ENCODE measurements around the gene BNIP3. TPM values are rescaled to one million over a fixed set of nuclear protein-coding genes. Genes with fewer than 3 reads are reported as not detected.
"Not testable (repeated sequence)": the region's sequence is repeated elsewhere in the genome, so short reads cannot be mapped to it uniquely, and the experiment has no call there.

The BNIP3 gene
- total RNA-seq, 2 donors from 2014 or later: 12.7 to 22.0 TPM

DNA sequence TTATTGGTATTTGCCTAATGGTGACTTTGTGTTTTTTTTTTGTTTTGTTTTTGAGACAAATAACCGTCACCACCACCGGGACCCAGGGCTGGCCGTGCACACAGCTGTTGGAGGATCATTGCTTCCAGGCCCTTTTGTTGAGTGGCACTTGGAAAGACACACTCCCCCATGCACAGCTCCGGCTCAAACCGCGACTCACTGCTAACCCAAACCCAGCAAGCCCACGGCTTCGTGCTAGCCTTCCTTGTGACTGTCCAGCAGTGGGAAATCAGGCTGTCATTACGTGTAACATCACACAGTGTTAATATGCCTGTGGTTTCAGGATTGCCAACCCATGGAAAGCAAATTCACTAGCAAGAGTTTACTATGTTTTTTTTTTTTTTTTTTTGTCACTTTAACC is 17.4 kb downstream of the BNIP3 start:
- Mint-ChIP-seq H3K27ac (peak overlapping the region; percentile 24), H3K27me3 (no peaks in the 10 kb centered on the region), H3K4me3 (peak overlapping the region; percentile 50), H3K4me1 (peaks cover 11% of the 10 kb centered on the region), H3K36me3 (ENCODE audit: low read depth) (no peaks in the 10 kb centered on the region)
- no peak for DNase-seq
- ATAC-seq: peak; percentile 11
- H3K9me3 ChIP-seq (ENCODE audit: control insufficient read depth, low read length, poor library complexity, severe bottlenecking): no peaks in the 10 kb centered on the region

DNA sequence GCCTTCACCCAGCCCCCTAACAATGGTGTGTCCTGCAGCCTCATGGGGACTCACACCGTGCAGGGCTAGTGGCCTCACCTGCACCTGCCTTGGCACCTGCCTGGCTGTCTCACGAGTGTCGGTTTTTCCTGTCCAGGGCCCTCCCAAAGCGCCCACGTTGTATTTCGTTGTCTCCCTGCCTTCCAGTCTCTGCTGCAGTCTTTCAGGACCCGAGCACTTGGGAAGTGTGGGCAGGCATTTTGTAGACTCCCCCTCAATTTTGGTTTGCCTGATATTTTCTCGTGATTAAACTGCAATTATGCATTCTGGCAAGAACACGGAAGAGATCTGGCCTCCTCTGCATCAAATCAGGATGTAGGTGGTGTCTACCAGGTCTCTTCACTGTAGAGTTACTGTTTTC is 17.9 kb downstream of the BNIP3 start:
- Mint-ChIP-seq H3K36me3 (ENCODE audit: low read depth) (no peaks in the 10 kb centered on the region), H3K4me3 (peak overlapping the region; percentile 50), H3K4me1 (peaks cover 9% of the 10 kb centered on the region), H3K27me3 (no peaks in the 10 kb centered on the region), H3K27ac (peak overlapping the region; percentile 24)
- H3K9me3 ChIP-seq (ENCODE audit: control insufficient read depth, low read length, poor library complexity, severe bottlenecking): no peaks in the 10 kb centered on the region
- DNase-seq: no peak
- peak; percentile 44 for ATAC-seq

DNA sequence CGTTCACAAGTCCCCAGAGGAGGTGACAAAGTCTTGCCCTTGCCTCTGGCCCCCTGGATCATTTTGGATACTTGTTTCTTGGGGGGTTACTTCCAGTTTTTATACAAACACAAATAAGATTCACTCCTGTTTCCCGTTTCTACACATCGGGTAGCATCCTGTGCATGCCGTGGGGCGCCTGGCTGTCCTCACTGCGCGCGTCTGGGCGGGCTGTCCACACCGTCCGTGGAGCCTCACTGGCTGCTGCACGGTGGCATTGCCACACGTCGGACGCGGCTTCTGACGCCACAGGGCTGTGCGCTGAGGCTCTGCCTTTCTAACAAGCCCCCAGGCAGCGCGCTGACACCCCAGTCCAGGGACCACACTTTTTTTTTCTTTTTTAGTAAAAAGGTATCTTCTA is 18.4 kb downstream of the BNIP3 start:
- Mint-ChIP-seq H3K4me1 (peaks cover 8% of the 10 kb centered on the region), H3K27me3 (no peaks in the 10 kb centered on the region), H3K4me3 (no peak overlapping the region), H3K27ac (no peak overlapping the region), H3K36me3 (ENCODE audit: low read depth) (no peaks in the 10 kb centered on the region)
- no peaks in the 10 kb centered on the region for H3K9me3 ChIP-seq (ENCODE audit: control insufficient read depth, low read length, poor library complexity, severe bottlenecking)
- ATAC-seq: no peak
- DNase-seq: no peak

DNA sequence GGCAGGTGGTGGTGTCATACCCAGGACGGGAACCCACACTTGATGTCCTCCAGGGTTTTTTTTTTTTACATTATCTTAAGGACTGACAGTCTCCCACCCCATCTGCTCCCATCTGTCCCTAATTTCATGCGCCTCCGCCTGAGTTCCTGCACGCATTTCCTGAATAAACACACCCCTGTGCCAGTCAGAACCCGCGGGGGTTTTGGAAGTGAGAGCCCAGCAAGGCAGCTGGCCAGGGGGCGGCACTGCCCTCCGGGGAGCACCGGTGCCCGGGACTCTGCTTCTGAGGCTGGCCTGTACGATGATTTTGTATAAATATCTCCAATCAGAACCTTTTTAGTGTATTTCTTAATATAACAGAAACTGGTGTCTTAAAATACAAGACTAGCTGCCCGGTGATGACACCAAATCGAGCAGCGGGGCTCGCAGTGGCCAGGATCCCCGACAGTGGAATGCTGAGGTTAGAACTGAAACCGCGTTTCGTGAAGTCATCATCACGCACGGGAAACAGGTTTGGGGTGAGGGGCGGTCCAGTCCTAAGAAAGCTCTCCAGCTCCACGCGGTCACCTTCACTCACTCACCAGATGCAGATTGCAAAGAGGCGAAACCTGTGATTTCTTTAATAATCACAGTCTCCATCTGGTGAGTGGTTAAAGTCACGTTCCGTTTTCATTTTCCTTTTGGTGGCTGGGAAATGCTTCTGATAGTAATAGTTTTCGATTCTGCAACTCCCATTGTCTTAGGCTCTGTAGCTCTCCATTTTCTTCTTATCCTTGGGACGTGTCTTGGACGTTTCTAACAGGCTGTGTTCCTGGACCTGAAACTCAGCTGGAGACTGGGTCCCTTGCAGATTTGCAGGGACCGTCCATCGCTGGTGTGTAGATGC is 19.7 kb downstream of the BNIP3 start:
- no peaks in the 10 kb centered on the region for H3K9me3 ChIP-seq (ENCODE audit: control insufficient read depth, low read length, poor library complexity, severe bottlenecking)
- Mint-ChIP-seq H3K27ac (peak overlapping the region; percentile 59), H3K4me1 (peaks cover 9% of the 10 kb centered on the region), H3K4me3 (no peak overlapping the region), H3K36me3 (ENCODE audit: low read depth) (no peaks in the 10 kb centered on the region), H3K27me3 (no peaks in the 10 kb centered on the region)
- ATAC-seq: no peak
- DNase-seq: no peak

DNA sequence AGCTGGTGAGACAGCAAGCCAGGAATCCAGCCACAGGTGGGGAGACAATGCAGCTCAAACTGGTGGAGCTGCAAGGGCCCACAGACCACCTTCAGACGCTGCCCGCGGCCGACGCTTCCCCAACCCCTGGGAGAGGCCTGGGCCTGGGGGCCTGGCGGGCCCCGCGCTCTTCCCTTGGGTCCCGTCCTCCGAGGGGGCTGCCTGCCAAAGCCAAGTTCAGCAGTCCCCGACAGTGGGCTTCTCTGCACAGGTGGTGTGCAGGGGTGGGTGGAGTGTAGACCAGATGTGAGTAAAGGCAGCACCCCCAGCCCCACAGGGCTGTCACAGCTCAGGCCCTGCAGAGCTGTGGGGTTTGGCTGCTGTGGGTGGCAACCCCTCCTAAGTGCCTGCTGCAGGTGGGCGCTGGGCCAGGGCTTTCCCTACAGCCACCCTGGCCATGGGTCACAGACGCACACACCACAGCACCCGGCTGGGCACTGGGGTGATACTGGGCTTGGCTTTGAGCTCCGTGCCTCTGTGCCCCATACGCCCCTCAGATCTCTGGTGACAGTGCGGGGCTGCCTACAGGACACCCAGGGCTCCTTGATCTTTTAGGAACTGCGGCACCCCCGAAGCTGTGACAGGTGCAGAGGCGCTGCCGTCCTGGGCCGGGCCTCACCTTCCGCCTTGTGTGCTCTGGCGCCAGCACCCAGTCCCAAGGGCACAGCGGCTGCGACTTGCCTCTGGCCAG is 20.5 kb downstream of the BNIP3 start:
- H3K9me3 ChIP-seq (ENCODE audit: control insufficient read depth, low read length, poor library complexity, severe bottlenecking): no peaks in the 10 kb centered on the region
- peak overlapping the region; percentile 59 for H3K27ac Mint-ChIP-seq
- H3K27me3 Mint-ChIP-seq: no peaks in the 10 kb centered on the region
- peaks cover 9% of the 10 kb centered on the region for H3K4me1 Mint-ChIP-seq
- no peaks in the 10 kb centered on the region for H3K36me3 Mint-ChIP-seq (ENCODE audit: low read depth)
- no peak overlapping the region for H3K4me3 Mint-ChIP-seq
- DNase-seq (no peak), ATAC-seq (no peak)

DNA sequence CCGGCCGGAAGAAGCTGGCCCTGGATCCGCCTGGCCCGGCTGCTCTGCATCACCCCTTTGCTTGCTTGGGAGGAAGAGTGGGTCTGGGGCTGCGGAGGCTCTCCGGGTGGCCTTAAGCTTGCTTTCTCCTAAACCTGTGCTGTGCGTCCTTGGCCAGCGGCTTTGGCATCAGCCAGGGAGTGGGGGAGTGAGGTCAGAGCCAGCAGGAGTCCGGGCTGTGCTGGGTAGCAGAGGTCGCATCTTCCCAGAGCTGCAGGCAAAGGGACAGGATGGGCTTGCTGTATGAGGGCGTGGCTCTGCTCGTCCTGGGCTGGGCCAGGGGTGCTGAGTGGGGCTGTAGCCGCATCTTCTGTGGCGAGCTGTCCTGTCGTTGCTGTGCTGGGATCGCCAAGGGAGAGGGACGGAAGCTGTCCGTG is 21.1 kb downstream of the BNIP3 start:
- H3K27ac Mint-ChIP-seq: no peak overlapping the region

DNA sequence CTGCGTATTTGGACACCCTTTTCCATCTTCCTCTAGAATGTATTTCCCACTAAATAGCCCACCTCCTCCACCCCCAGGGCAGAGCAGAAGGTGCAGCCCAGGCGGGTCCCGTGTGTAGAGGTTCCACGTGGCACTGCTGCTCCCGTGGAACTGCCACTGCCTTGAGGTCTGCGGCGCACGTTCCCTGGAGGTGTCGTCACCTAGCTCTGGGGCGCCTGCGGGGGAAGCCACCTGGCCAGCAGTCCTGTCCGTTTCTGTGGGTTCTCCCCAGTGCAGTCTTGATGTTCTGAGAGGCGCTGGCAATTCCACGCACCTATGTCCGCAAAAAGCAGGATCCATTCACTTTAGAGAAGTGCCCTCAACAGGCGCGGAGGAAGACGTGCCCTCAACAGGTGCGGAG is 21.9 kb downstream of the BNIP3 start:
- no peak for ATAC-seq
- Mint-ChIP-seq H3K36me3 (ENCODE audit: low read depth) (peaks cover 3% of the 10 kb centered on the region), H3K4me3 (no peak overlapping the region), H3K27ac (no peak overlapping the region), H3K4me1 (peaks cover 6% of the 10 kb centered on the region), H3K27me3 (no peaks in the 10 kb centered on the region)
- no peaks in the 10 kb centered on the region for H3K9me3 ChIP-seq (ENCODE audit: control insufficient read depth, low read length, poor library complexity, severe bottlenecking)
- DNase-seq: no peak

More for the DNA sequence above, 21.1 kb downstream of the BNIP3 start:
- no peak overlapping the region for H3K4me3 Mint-ChIP-seq
- H3K4me1 Mint-ChIP-seq: peaks cover 9% of the 10 kb centered on the region
- DNase-seq: no peak
- no peak for ATAC-seq
- no peaks in the 10 kb centered on the region for H3K9me3 ChIP-seq (ENCODE audit: control insufficient read depth, low read length, poor library complexity, severe bottlenecking)
- H3K27me3 Mint-ChIP-seq: no peaks in the 10 kb centered on the region
- peaks cover under 1% of the 10 kb centered on the region for H3K36me3 Mint-ChIP-seq (ENCODE audit: low read depth)

DNA sequence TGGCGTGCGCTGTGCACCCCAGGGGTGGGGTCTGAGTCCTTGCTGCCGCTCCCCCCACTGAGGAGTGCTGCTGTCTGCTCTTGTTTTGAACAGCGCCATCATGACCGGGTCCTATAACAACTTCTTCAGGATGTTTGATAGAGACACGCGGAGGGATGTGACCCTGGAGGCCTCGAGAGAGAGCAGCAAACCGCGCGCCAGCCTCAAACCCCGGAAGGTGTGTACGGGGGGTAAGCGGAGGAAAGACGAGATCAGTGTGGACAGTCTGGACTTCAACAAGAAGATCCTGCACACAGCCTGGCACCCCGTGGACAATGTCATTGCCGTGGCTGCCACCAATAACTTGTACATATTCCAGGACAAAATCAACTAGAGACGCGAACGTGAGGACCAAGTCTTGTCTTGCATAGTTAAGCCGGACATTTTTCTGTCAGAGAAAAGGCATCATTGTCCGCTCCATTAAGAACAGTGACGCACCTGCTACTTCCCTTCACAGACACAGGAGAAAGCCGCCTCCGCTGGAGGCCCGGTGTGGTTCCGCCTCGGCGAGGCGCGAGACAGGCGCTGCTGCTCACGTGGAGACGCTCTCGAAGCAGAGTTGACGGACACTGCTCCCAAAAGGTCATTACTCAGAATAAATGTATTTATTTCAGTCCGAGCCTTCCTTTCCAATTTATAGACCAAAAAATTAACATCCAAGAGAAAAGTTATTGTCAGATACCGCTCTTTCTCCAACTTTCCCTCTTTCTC is 26.0 kb downstream of the BNIP3 start:
- no peaks in the 10 kb centered on the region for H3K27me3 Mint-ChIP-seq
- DNase-seq (no peak), ATAC-seq (no peak)
- no peaks in the 10 kb centered on the region for H3K9me3 ChIP-seq (ENCODE audit: control insufficient read depth, low read length, poor library complexity, severe bottlenecking)
- H3K36me3 Mint-ChIP-seq (ENCODE audit: low read depth): peaks cover 3% of the 10 kb centered on the region
- no peak overlapping the region for H3K4me3 Mint-ChIP-seq
- H3K27ac Mint-ChIP-seq: no peak overlapping the region
- peaks cover 3% of the 10 kb centered on the region for H3K4me1 Mint-ChIP-seq

DNA sequence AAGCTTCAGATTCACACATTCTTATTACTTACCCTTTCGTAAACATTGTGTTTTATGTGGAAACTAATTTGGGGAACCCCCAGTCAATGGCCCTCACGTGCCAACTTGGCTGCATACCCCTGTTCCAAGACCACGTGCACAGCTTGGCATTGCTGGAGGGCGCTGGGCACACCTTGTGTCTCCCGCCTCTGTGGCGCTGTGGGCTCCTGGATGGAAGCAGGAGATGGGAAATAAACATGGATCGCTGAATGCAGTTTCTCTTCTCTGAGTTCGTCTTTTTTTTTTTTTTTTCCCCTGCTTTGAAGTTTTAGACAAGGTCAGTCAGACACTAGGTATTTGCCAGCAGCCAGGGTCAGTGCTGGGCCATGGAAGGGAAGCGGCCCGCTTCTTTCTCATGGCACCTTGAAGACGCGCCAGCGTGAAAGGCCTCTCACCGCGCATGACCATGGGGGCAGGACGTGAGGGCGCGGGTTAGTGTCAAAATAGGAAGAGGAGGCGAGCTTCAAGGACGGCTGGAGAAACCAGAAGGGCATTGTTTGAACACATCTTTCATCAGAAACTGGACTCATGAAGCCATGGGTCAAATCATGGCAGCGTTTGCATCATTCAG is 27.3 kb downstream of the BNIP3 start:
- no peaks in the 10 kb centered on the region for H3K27me3 Mint-ChIP-seq
- H3K4me1 Mint-ChIP-seq: peaks cover 3% of the 10 kb centered on the region
- DNase-seq: no peak
- no peaks in the 10 kb centered on the region for H3K9me3 ChIP-seq (ENCODE audit: control insufficient read depth, low read length, poor library complexity, severe bottlenecking)
- ATAC-seq: no peak
- peaks cover 3% of the 10 kb centered on the region for H3K36me3 Mint-ChIP-seq (ENCODE audit: low read depth)
- H3K27ac Mint-ChIP-seq: no peak overlapping the region
- H3K4me3 Mint-ChIP-seq: no peak overlapping the region

DNA sequence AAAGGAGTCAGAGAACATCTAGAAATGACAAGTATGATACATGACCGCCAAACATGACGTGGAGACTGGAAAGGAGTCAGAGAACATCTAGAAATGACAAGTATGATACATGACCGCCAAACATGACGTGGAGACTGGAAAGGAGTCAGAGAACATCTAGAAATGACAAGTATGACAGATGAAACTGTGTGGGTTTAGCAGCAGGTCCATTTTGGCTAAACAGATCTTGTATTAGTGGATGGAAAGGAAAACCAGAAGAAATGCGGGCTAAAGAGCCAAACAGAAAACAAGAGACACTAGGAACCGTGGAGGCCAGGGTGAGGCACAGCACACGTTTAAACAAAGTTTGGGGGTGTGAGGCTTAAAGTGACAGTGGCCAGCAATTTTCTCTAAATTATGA is 31.8 kb downstream of the BNIP3 start:
- H3K27ac Mint-ChIP-seq: not testable (repeated sequence)

DNA sequence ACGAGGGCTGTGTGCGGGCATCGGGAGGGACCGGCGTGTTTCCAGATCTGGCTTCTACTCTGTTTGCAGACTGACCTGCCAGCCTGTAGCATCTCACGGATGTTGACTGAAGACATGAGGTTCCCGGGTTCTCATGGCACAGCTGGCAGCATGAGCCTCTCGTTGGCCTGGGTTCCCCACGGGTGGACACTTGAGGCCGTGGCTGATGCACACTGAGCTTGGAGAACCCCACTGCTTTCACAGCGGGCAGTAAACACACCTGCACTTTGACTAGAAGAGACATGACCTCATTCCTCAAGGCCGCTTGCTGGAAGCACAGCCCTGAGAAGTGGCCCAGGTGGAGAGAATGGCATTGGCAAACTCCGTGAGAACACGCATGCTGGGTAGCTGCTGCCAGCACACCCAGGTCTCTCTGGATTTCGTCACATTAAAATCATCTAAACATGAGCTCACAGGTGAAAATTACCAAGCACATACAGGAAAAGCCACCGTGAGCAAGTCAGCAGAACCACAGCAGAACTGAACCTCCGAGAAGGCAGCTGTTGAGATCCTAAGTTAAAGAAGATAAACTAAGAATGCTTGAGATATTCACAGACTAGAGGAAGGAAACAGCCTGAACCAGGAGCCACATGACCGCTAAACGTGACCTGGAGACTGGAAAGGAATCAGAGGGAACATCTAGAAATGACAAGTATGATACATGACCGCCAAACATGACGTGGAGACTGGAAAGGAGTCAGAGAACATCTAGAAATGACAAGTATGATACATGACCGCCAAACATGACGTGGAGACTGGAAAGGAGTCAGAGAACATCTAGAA is 32.5 kb downstream of the BNIP3 start:
- no peaks in the 10 kb centered on the region for H3K9me3 ChIP-seq (ENCODE audit: control insufficient read depth, low read length, poor library complexity, severe bottlenecking)
- ATAC-seq: no peak
- Mint-ChIP-seq H3K4me1 (peaks cover 2% of the 10 kb centered on the region), H3K4me3 (no peak overlapping the region), H3K27ac (no peak overlapping the region), H3K27me3 (no peaks in the 10 kb centered on the region), H3K36me3 (ENCODE audit: low read depth) (peaks cover 6% of the 10 kb centered on the region)
- no peak for DNase-seq

More for the DNA sequence above, 31.8 kb downstream of the BNIP3 start:
- not testable (repeated sequence) for ATAC-seq; H3K9me3 ChIP-seq (ENCODE audit: control insufficient read depth, low read length, poor library complexity, severe bottlenecking); H3K27me3 Mint-ChIP-seq; H3K4me1 Mint-ChIP-seq; H3K4me3 Mint-ChIP-seq; H3K36me3 Mint-ChIP-seq (ENCODE audit: low read depth); DNase-seq

DNA sequence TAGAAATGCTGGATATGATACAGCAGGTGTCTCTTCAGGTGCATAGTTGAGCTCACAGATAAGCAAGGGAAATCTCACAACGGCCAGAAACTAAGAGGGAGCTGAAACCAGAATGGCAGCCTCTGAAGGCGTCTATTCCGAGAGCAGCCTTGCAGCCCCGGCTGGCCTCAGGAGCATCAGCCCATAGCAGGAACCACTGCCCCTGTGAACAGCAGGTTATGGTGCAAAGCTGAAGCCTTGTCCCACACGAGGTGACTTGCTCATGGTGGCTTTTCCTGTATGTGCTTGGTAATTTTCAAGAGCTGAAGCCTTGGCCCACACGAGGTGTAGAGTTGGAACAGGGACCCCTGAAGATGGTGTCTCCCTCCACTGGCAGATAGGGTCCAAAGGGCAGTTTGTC is 33.2 kb downstream of the BNIP3 start:
- Mint-ChIP-seq H3K27ac (no peak overlapping the region), H3K4me3 (no peak overlapping the region), H3K36me3 (ENCODE audit: low read depth) (peaks cover 6% of the 10 kb centered on the region), H3K4me1 (peaks cover 2% of the 10 kb centered on the region), H3K27me3 (no peaks in the 10 kb centered on the region)
- DNase-seq (no peak), ATAC-seq (no peak)
- no peaks in the 10 kb centered on the region for H3K9me3 ChIP-seq (ENCODE audit: control insufficient read depth, low read length, poor library complexity, severe bottlenecking)
